ENCODE data around the gene YDJC.
"Not testable (repeated sequence)": the region's sequence is repeated elsewhere in the genome, so short reads cannot be mapped to it uniquely, and the experiment has no call there.

The YDJC gene

GRCh38 chr22:21602579-21602978, 27.2 kb downstream of the YDJC start:
- no peak for FAIRE-seq

- FAIRE-seq: no peak
Observed at GRCh38 chr22:21599053-21599893, 30.5 kb downstream of the YDJC start.

GRCh38 chr22:21598302-21598701, 31.5 kb downstream of the YDJC start:
- FAIRE-seq: no peak

GRCh38 chr22:21596356-21597135, 33.3 kb downstream of the YDJC start:
- FAIRE-seq: not testable (repeated sequence)

GRCh38 chr22:21594865-21595452, 34.9 kb downstream of the YDJC start:
- FAIRE-seq: no peak

- FAIRE-seq: no peak
Observed at GRCh38 chr22:21593406-21594232, 36.2 kb downstream of the YDJC start.

GRCh38 chr22:21592422-21592821, 37.4 kb downstream of the YDJC start:
- no peak for FAIRE-seq

GRCh38 chr22:21591695-21592094, 38.1 kb downstream of the YDJC start:
- FAIRE-seq: no peak

GRCh38 chr22:21590809-21591641, 38.8 kb downstream of the YDJC start:
- no peak for FAIRE-seq

GRCh38 chr22:21589396-21589795, 40.4 kb downstream of the YDJC start:
- FAIRE-seq: no peak

GRCh38 chr22:21587803-21588611, 41.8 kb downstream of the YDJC start:
- no peak for FAIRE-seq

GRCh38 chr22:21585389-21585788, 44.4 kb downstream of the YDJC start:
- FAIRE-seq: no peak

- no peak for FAIRE-seq
Observed at GRCh38 chr22:21582801-21583740, 46.8 kb downstream of the YDJC start.

GRCh38 chr22:21581009-21581713, 48.7 kb downstream of the YDJC start:
- FAIRE-seq: not testable (repeated sequence)

- not testable (repeated sequence) for FAIRE-seq
Observed at GRCh38 chr22:21580623-21581007, 49.2 kb downstream of the YDJC start.

GRCh38 chr22:21579474-21579851, 50.4 kb downstream of the YDJC start:
- FAIRE-seq: no peak

Data from islet of Langerhans (tissue), 1 donor.